Gastroesophageal sphincter (tissue), 4 donors: ENCODE measurements around the gene CBX8. TPM values are rescaled to one million over a fixed set of nuclear protein-coding genes. Genes with fewer than 3 reads are reported as not detected.

ENCODE experiments used
- ATAC-seq: fragments of 150-250 bp; one replicate; pipeline ENCODE4 v1.9.1; 2016; ENCODE audit warnings: mild to moderate bottlenecking, moderate library complexity
- H3K27ac ChIP-seq, 4 donors: fragments of 200-600 bp; sonication (generic) in 3 of 4; 1 replicate in 3 of 4; 2 replicates in 1 of 4; pipeline ENCODE4 v1.5.1; 2016 to 2019
- H3K27me3 ChIP-seq: fragments of 200-600 bp; sonication (generic); one replicate; pipeline ENCODE4 v1.5.1; 2019
- H3K36me3 ChIP-seq, 2 donors: fragments of 200-600 bp; sonication (generic); one replicate each; pipeline ENCODE4 v1.5.1; 2019; ENCODE audit warnings: control low read depth in 1 of 2
- H3K4me1 ChIP-seq, 3 donors: fragments of 200-600 bp; sonication (generic); 1 replicate in 2 of 3; 2 replicates in 1 of 3; pipeline ENCODE4 v1.5.1; 2016 to 2019; ENCODE audit warnings: control low read depth in 2 of 3
- H3K4me3 ChIP-seq, 2 donors: fragments of 200-600 bp; sonication (generic); one replicate each; pipeline ENCODE4 v1.5.1; 2019; ENCODE audit warnings: mild to moderate bottlenecking in 1 of 2, moderate library complexity in 1 of 2
- H3K9me3 ChIP-seq, 3 donors: fragments of 200-600 bp; sonication (generic); one replicate each; pipeline ENCODE4 v1.5.1; 2017 to 2019; ENCODE audit warnings: control low read depth in 2 of 3
- CTCF ChIP-seq, 4 experiments: fragments of 200-600 bp in 2 of 4; fragments of 450-650 bp in 2 of 4; sonication (generic) in 1 of 4; IDR thresholded peaks; one replicate each; pipeline ENCODE4 v1.5.1; 2017 to 2019; ENCODE audit warnings: antibody characterized with exemption in 4 of 4, mild to moderate bottlenecking in 2 of 4, moderate library complexity in 2 of 4
- EP300 ChIP-seq: sonication (generic); formaldehyde crosslinking; IDR thresholded peaks from one replicate; pipeline ENCODE4 v1.6.1; 2017; ENCODE audit warnings: antibody characterized with exemption, mild to moderate bottlenecking
- POLR2A ChIP-seq, 2 donors: fragments of 450-650 bp; IDR thresholded peaks; one replicate each; pipeline ENCODE4 v1.6.1; 2017; ENCODE audit warnings: antibody characterized with exemption in 2 of 2, mild to moderate bottlenecking in 2 of 2, moderate library complexity in 1 of 2
- POLR2AphosphoS5 ChIP-seq: sonication (generic); formaldehyde crosslinking; IDR thresholded peaks from one replicate; pipeline ENCODE4 v1.6.1; 2017; ENCODE audit warnings: antibody characterized with exemption
- WGBS, 2 donors: methylation state at CpG; one replicate each; pipeline ENCODE4 v1.1.5; 2018; ENCODE audit warnings: low coverage in 1 of 2; 5-methylcytosine and 5-hydroxymethylcytosine counted together
- total RNA-seq, 4 donors: library from RNA; depleted of rRNA; stranded (reverse); fragments of >200 nt; gene quantifications; one replicate each; pipeline ENCODE4 v1.1.0, GENCODE V29; 2016

Gene CBX8
- total RNA-seq, 4 donors from 2014 or later, result 0.40 to 10.6 (median 3.9) TPM

GRCh38 chr17:79792341-79792871 is 4.5 kb downstream of the CBX8 start:
- Histone ChIP-seq H3K27me3 (peaks cover 81% of the 10 kb centered on the region), H3K4me3 (peak overlapping the region in 1 of 2 donors; percentile 50), H3K36me3 (peaks cover 0 to 10% of the 10 kb centered on the region in 2 donors), H3K27ac (peak overlapping the region in 3 of 4 donors; percentile 70 to 86 (median 79)), H3K9me3 (no peaks in the 10 kb centered on the region), H3K4me1 (peaks cover 0 to 70% (median 27%) of the 10 kb centered on the region in 3 donors)
- 17% methylated on average over 8 to 21 of the region's 22 CpGs for WGBS, 2 donors
- TF ChIP-seq EP300 (no peak), POLR2A (IDR thresholded peaks at IDR 0.05) (no peak), CTCF (IDR thresholded peaks at IDR 0.05) (no peak), POLR2AphosphoS5 (no peak)
- no peak for ATAC-seq

- 0 to 12% methylated on average over 7 to 8 of the region's 26 CpGs for WGBS, 2 donors
- H3K4me3 ChIP-seq, result no peak overlapping the region
- H3K27me3 ChIP-seq, result peaks cover 87% of the 10 kb centered on the region
- no peak for ATAC-seq
- no peak for TF ChIP-seq POLR2A (IDR thresholded peaks at IDR 0.05)
- no peak for TF ChIP-seq EP300
- TF ChIP-seq CTCF (IDR thresholded peaks at IDR 0.05), result no peak
- TF ChIP-seq POLR2AphosphoS5, result no peak
- H3K27ac ChIP-seq, result no peak overlapping the region
- H3K36me3 ChIP-seq, result peaks cover 0 to 10% of the 10 kb centered on the region in 2 donors
- no peaks in the 10 kb centered on the region for H3K9me3 ChIP-seq
- peaks cover 0 to 70% (median 27%) of the 10 kb centered on the region in 3 donors for H3K4me1 ChIP-seq
Observed at GRCh38 chr17:79791735-79792161, 5.1 kb downstream of the CBX8 start.

- H3K27me3 ChIP-seq, result peaks cover 94% of the 10 kb centered on the region
- no peaks in the 10 kb centered on the region for H3K9me3 ChIP-seq
- no peak overlapping the region for H3K4me3 ChIP-seq
- H3K36me3 ChIP-seq, result peaks cover 0 to 10% of the 10 kb centered on the region in 2 donors
- ATAC-seq, result no peak
- H3K4me1 ChIP-seq, result peaks cover 0 to 63% (median 22%) of the 10 kb centered on the region in 3 donors
- no CpG with 5 or more reads among the region's 68 CpGs for WGBS, 2 donors
- H3K27ac ChIP-seq, result no peak overlapping the region
- TF ChIP-seq POLR2AphosphoS5 (no peak), CTCF (IDR thresholded peaks at IDR 0.05) (no peak), POLR2A (IDR thresholded peaks at IDR 0.05) (no peak), EP300 (no peak)
Observed at GRCh38 chr17:79790805-79791734, 5.8 kb downstream of the CBX8 start.

GRCh38 chr17:79789943-79790804 is 6.7 kb downstream of the CBX8 start:
- peaks cover 0 to 9% of the 10 kb centered on the region in 2 donors for H3K36me3 ChIP-seq
- no peaks in the 10 kb centered on the region for H3K9me3 ChIP-seq
- TF ChIP-seq CTCF (IDR thresholded peaks at IDR 0.05) (peak in 3 of 4 experiments; percentile 73 to 93 (median 75)), POLR2A (IDR thresholded peaks at IDR 0.05) (no peak), EP300 (no peak), POLR2AphosphoS5 (no peak)
- H3K27ac ChIP-seq, result no peak overlapping the region
- peak; percentile 47 for ATAC-seq
- 10% methylated on average over 2 of the region's 74 CpGs; no CpG with 5 or more reads in 1 of the 2 donors for WGBS, 2 donors
- peak overlapping the region in 1 of 2 donors; percentile 5 for H3K4me3 ChIP-seq
- H3K4me1 ChIP-seq, result peaks cover 0 to 58% (median 20%) of the 10 kb centered on the region in 3 donors
- H3K27me3 ChIP-seq, result peaks cover 100% of the 10 kb centered on the region
